K562 (cell line): ENCODE results near the gene EVA1B. TPM values are rescaled to one million over a fixed set of nuclear protein-coding genes. Genes with fewer than 3 reads are reported as not detected.

Source experiments
- CTBP1 ChIP-seq: fragments of 450-650 bp; IDR thresholded peaks from 2 replicates; pipeline ENCODE4 v1.6.1; 2016; ENCODE audit warnings: borderline replicate concordance
- ELF4 ChIP-seq: fragments of 450-650 bp; formaldehyde crosslinking; IDR thresholded peaks from 2 replicates; pipeline ENCODE4 v1.4.0; 2022; ENCODE audit warnings: missing genetic modification characterization
- FOXM1 ChIP-seq, 2 experiments: fragments of 450-650 bp in 1 of 2; sonication (generic) in 1 of 2; formaldehyde crosslinking in 1 of 2; IDR thresholded peaks; 2 replicates each; pipeline versions ENCODE4 v1.6.1 to v1.9.0; 2017 to 2022; ENCODE audit warnings: low read depth in 2 of 2, mild to moderate bottlenecking in 2 of 2, missing genetic modification reagents in 1 of 2, moderate library complexity in 1 of 2
- MIER1 ChIP-seq: fragments of 450-650 bp; IDR thresholded peaks from 2 replicates; pipeline ENCODE4 v1.6.1; 2016; ENCODE audit warnings: antibody characterized with exemption, mild to moderate bottlenecking, low read depth
- MLLT1 ChIP-seq, 2 experiments: fragments of 450-650 bp; IDR thresholded peaks; 2 replicates each; pipeline ENCODE4 v1.6.1; 2016
- SNRNP70 ChIP-seq: fragments of 200-400 bp; formaldehyde crosslinking; optimal IDR thresholded peaks from 2 replicates; pipeline ENCODE3; 2017; ENCODE audit warnings: low read depth, low read length
- TFAM ChIP-seq: fragments of 250-450 bp; sonication (Bioruptor Pico); conservative IDR thresholded peaks from 2 replicates; pipeline ENCODE4 v1.5.0; 2021; ENCODE audit warnings: mild to moderate bottlenecking, moderate library complexity
- TFAP4 ChIP-seq: sonication (generic); formaldehyde crosslinking; IDR thresholded peaks from 2 replicates; pipeline ENCODE4 v1.8.0; 2022; ENCODE audit warnings: missing genetic modification reagents, mild to moderate bottlenecking, moderate library complexity, borderline replicate concordance
- THAP12 ChIP-seq: fragments of 250-450 bp; sonication (Bioruptor Pico); IDR thresholded peaks from 2 replicates; pipeline ENCODE4 v1.9.0; 2021; ENCODE audit warnings: mild to moderate bottlenecking, inconsistent platforms
- ZBTB8A ChIP-seq: fragments of 450-650 bp; IDR thresholded peaks from 2 replicates; pipeline ENCODE4 v1.6.1; 2018; ENCODE audit warnings: mild to moderate bottlenecking, moderate library complexity; ENCODE audit not compliant: partially characterized antibody
- ZHX1 ChIP-seq: fragments of 150-350 bp; conservative IDR thresholded peaks from 2 replicates; pipeline ENCODE4 v1.6.1; 2014; ENCODE audit warnings: low read length
- ZKSCAN8 ChIP-seq: fragments of 200-800 bp; sonication (Bioruptor generic); IDR thresholded peaks from 2 replicates; pipeline ENCODE4 v1.6.1; 2016; ENCODE audit warnings: missing genetic modification characterization, missing compliant biosample characterization
- ZMIZ1 ChIP-seq, 2 experiments: fragments of 150-350 bp in 1 of 2; IDR thresholded peaks; 2 replicates each; pipeline ENCODE4 v1.6.1; 2012 to 2016; ENCODE audit warnings: low read depth in 2 of 2, low read length in 2 of 2, mild to moderate bottlenecking in 1 of 2, moderate library complexity in 1 of 2
- ZNF12 ChIP-seq: sonication (generic); formaldehyde crosslinking; IDR thresholded peaks from 2 replicates; pipeline ENCODE4 v1.4.0; 2020; ENCODE audit warnings: mild to moderate bottlenecking, missing genetic modification reagents
- ZNF146 ChIP-seq: IDR thresholded peaks from one replicate; pipeline ENCODE4 v1.6.1; 2018; ENCODE audit warnings: missing compliant biosample characterization; ENCODE audit not compliant: unreplicated experiment
- polyA plus RNA-seq, 8 experiments: library from polyadenylated mRNA; depleted of rRNA in 4 of 8; stranded (reverse) in 5 of 8; unstranded in 3 of 8; fragments of >200 nt; fragmentation: Nextera tagmentation in 2 of 8; fragmentation: Illumina TruSeq in 1 of 8; extraction: Ambion mirVana in 2 of 8; extraction: Trizol in 1 of 8; gene quantifications; 2 replicates each; pipeline versions ENCODE4 v1.2.1 to v1.2.3, GENCODE V29; 2011 to 2014; ENCODE audit warnings: inconsistent platforms in 1 of 8, missing spikeins in 1 of 8
- total RNA-seq, 7 experiments: library from RNA; depleted of rRNA in 6 of 7; stranded (reverse); fragments of >200 nt in 6 of 7; fragmentation: Illumina TruSeq in 2 of 7; extraction: Trizol in 2 of 7; gene quantifications; 2 replicates each; pipeline versions ENCODE4 v1.2.1 to v1.2.3, GENCODE V29; 2011 to 2021; ENCODE audit warnings: low replicate concordance in 1 of 7

EVA1B gene
- total and polyA plus RNA-seq, 9 of the 15 experiments (the other 6 are each of a cell fraction or from before 2014, with no cell fraction given): 0.08 to 65.7 (median 2.4) TPM

- TF ChIP-seq MLLT1 (IDR thresholded peaks at IDR 0.05): peak in 1 of 2 experiments; percentile 16; a peak in 1 of 4 replicates
- TF ChIP-seq FOXM1 (IDR thresholded peaks at IDR 0.05; ENCODE audit: low read depth): no peak
- TF ChIP-seq FOXM1 (CRISPR knock-in tag; IDR thresholded peaks at IDR 0.05; ENCODE audit: low read depth): peak; percentile 95
- peak in 1 of 2 experiments; percentile 24; a peak in 1 of 4 replicates for TF ChIP-seq ZMIZ1 (IDR thresholded peaks at IDR 0.05; ENCODE audit: low read depth in 2 of 2, low read length in 2 of 2)
- TF ChIP-seq ZKSCAN8: no peak
- TF ChIP-seq ZNF146 (CRISPR knock-in tag): no peak
- TF ChIP-seq ZNF12: peak; percentile 86
- peak; percentile 99 for TF ChIP-seq TFAP4 (CRISPR knock-in tag)
- peak; percentile 23; the same call in 1 of the 2 replicates for TF ChIP-seq MIER1
- peak; percentile 96 for TF ChIP-seq CTBP1
- no peak for TF ChIP-seq ZHX1
- TF ChIP-seq ELF4 (CRISPR knock-in tag): no peak
- no peak for TF ChIP-seq TFAM (CRISPR knock-in tag)
- TF ChIP-seq ZBTB8A: no peak
- no peak for TF ChIP-seq THAP12
- no peak for TF ChIP-seq SNRNP70
These were observed 2.1 kb downstream of the EVA1B start (continued) for GRCh38 chr1:36321119-36321951.
